ENCODE results near the gene OSBPL2.

Gene OSBPL2

DNA sequence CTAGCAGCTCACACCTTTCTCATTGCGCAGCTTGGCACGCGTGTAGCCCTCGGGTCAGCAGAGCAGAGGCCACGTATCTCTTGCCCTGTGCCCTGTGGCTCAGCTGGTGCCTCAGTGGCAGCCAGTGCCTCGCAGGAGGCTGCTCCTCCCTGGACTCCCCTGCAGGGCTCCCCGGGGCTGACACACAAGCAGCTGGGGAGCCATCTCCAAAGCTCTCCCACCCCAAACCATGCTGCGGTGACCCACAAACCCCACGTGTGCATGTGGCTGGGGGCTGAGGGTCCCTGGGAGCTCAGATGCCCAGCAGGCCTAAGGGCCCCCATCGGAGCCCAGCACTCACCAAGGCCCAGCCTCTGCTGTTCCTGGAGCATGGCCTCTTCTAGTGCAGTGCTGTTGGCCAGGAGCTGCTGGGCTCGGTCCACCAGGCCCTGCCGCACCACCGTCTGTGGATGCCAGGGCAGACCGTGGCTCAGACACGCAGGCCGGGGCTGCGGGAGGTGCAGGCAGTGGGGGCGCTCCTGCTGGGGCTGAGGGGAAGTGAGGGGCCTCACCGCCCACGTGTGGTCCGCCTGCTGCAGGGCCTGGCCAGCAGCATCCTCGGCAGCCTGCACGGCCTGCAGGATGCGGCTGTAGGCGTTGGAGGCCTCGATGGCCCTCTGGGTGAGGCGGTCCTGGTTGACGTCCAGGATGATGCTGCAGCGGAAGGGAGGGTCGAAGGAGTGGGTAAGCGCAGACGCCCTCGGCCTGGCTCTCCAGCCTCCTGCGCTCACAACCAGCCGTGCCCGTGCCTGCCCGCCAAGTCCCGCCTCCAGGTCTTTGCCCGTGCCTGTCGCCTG, 78.2 kb downstream of the OSBPL2 start:
- no peak for DNase-seq

- no peak for DNase-seq
Observed at GRCh38 chr20:62317167-62317655, 78.9 kb downstream of the OSBPL2 start.

GRCh38 chr20:62318400-62319345, 80.4 kb downstream of the OSBPL2 start:
- DNase-seq, result no peak

GRCh38 chr20:62319346-62319909, 81.1 kb downstream of the OSBPL2 start:
- DNase-seq, result no peak

DNA sequence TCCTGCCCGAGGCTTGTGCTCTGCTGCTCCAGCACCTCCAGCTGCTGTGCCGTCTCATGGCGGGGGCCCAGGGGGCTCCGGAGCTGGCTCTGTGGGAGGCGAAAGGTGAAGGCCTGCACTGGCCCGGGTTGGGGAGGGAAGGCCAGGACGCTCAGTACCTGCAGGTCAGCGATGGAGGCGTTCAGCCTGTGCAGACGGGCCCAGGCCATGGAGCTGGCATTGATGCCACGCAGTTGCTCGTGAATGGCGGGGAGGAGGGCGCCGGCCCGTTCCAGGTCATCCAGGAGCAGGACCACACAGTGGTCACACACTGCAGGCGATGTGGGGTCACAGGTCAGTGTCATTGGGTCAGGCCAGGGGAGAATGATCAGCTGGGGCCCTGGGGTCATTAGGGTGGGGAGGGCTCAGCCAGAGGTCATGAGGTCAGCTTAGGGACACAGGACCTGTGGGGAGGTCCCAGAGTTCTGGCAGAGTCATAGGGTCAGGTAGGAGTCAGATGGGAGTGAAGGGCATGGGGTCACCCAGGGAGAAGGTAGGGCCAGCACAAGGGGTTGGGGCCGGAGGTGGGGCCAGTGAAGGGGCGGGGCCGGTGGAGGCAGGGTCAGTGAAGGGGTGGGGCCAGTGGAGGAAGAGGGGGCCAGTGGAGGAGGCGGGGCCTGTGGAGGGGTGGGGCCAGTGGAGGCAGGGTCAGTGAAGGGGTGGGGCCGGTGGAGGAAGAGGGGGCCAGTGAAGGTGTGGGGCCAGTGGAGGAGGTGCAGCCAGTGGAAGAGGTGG, 82.4 kb downstream of the OSBPL2 start:
- no peak for DNase-seq

- DNase-seq, result no peak
Observed at GRCh38 chr20:62321521-62321948, 83.2 kb downstream of the OSBPL2 start.

DNA sequence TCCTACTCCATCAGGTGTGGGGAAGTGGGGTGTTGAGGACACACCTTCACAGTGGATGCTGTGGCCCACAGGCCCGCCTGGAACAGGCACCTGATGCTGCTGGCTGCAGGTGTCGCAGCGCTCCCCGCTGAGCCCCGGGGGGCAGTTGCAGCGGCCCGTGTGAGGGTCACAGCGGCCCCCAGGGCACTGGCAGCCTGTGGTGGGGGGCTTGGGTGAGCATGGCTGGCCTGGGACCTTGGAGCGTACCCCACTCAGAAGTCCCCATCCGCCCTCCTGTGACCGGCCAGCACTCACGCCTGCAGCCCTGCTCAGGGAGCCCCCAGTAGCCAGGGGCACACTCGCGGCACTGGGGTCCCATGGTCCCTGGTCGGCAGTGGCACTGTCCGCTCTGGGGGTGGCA, 83.7 kb downstream of the OSBPL2 start:
- no peak for DNase-seq

DNA sequence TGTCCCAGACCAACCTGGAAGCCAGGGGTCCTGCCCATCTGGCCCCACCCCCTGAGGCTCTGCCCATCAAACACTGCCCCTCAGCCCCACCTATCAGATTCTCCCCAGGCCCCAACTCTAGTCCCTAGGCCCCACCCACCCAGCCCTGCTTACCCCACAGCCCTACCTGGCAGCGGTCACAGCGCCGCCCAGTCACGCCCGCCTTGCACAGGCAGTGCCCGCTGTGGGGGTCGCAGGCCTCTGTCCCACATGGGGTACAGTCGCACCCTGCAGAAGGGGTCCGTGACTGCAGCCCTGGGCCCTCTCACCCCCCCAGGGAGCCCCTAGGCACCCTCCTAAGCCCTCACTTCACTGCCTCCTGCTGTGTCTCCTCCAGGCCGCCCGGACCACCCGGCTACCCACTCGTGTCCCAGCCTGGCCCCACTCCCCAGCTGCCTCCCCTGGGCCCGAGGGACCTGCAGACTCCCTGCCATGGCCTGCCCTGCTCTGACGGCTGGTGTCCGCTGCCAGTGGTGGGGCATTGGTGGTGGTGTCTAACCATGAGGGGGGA, 84.2 kb downstream of the OSBPL2 start:
- DNase-seq, result no peak

DNA sequence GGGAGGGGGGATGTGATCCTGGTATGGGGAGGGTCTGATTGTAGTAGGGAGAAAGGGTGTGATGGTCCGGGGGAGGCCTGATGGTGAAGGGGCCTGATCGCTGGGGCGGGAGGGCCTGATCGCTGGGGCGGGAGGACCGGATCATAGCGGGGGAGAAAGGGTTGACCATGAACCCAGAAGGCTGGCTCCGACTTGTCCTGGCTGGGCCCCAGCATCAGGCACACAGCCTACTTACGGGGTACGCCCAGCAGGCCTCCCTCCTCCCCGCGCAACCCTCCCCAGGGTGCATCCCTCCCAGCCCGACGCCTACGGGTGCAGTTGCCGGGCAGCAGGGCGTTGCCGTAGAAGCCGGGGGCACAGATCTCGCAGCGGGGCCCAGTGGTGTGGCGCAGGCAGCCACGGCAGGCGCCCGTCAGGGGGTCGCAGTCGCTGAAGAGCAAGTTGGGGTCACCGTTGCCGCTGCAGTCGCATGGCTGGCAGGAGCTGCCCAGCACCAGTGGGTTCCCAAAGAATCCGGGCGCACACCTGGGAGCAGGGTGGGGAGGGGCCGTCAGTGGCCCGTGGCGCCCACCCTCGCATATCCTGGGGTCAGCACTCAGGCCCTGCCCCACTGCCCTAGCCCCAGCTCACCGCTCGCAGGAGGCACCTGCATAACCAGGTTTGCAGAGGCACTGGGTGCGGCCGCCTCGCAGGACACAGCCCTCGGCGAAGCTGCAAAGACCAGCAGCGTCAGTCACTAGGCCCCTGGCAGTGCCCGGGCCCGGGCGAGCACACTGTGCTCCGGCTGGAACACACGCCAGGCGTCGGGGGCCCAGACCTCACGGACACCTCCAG, 85.0 kb downstream of the OSBPL2 start:
- no peak for DNase-seq

- DNase-seq, result no peak
Observed at GRCh38 chr20:62323980-62324906, 85.9 kb downstream of the OSBPL2 start.

GRCh38 chr20:62325172-62325905, 87.0 kb downstream of the OSBPL2 start:
- DNase-seq, result no peak

DNA sequence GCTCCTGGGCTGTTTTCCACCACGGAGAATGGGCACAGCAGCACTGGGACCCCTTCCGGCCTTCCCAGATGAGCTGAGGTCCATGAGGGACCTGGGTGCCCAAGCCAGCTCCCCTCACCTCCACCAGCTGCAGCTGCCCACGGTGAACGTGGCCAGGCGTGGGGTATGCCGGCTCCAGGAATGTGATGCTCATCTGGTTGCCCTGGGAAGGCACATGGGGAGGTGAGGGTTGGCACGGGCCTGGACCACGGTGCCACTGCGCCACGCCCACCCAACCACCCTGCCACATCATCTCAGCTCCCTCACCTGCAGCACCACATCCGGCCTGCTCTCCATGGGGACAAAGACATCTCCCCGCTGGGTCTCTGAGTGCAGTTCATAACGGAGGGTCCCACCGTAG, 88.2 kb downstream of the OSBPL2 start:
- no peak for DNase-seq

DNA sequence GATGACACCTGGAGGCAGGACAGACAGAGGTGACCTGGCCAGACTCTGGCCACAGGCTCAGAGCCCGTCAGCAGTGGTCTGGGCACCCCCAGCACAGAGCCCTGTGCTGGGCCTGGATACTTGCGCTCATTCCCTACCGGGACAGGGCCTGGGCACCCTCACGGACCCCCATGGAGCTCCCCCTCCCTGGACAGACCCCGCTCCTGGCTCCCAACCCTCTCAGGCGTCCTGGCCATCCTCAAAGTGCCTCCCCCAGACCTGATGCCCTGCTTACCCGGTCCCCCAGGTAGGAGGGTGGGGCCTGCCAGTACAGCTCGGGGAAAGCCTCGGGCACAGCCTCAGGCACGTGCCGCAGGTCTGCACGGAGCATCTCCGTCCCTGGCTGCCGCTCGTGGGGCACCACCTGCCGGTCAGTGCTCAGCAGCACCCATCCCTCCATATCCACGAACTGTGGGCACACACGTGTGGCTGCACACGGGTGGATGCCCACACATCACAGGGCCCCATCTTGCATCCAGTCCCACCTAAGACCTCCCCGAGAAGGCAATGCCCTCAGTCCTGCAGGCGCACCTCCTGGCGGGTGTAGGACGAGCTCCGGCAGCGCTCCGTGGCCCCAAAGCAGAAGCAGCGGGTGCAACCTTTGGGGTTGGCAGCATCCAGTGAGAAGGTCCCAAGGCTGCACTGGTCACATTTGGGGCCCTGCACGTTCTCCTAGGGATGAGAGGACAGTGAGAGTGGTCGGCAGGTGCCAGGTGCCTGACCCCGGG, 88.8 kb downstream of the OSBPL2 start:
- no peak for DNase-seq

- no peak for DNase-seq
Observed at GRCh38 chr20:62327726-62328495, 89.6 kb downstream of the OSBPL2 start.

DNA sequence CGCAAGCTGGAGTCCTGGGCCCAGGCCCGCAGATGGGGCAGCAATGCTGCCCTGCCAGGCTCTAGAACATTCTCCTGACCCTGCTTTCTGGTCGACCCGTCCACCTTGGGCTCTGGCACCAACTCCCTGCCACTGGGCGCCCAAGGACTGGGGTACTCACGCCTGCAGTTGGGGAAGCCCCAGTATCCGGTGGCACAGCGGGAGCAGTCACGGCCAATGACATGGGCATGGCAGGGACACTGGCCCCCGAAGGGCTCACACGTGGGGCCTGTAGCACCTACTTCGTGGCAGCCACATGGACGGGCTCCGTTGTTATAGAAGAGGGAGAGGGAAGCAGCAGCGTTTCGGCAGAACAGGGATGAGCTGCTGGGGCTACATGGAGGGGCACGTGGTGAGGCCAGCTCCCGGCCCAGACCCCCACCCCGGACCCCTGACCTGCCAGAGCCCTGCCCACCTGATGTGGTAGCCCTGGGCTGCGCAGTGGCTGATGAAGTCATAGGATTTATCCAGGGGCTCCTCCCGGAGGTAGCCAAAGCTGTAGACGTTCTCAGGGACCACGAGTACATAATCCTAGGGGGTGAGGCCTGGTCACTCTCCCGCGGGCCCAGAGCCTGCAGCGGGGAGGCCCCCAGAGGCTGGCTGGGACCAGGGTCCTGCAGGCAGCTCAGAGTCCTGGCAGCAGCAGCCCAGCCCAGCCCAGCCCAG, 90.5 kb downstream of the OSBPL2 start:
- DNase-seq, result no peak

GRCh38 chr20:62329389-62330377, 91.4 kb downstream of the OSBPL2 start:
- no peak for DNase-seq

Data from SHP77 treated with DMSO at 0.1 percent for 48 hours (cell line).